HG03095 (cell line): ENCODE measurements around the gene PHF24.
"Not testable (repeated sequence)": the region's sequence is repeated elsewhere in the genome, so short reads cannot be mapped to it uniquely, and the experiment has no call there.

Experiments used
- ATAC-seq: cut with Tn5 transposase; IDR thresholded peaks from one replicate; pipeline ENCODE4 v1.9.1; 2021; ENCODE audit warnings: moderate library complexity; ENCODE audit not compliant: unreplicated experiment

The PHF24 gene

DNA sequence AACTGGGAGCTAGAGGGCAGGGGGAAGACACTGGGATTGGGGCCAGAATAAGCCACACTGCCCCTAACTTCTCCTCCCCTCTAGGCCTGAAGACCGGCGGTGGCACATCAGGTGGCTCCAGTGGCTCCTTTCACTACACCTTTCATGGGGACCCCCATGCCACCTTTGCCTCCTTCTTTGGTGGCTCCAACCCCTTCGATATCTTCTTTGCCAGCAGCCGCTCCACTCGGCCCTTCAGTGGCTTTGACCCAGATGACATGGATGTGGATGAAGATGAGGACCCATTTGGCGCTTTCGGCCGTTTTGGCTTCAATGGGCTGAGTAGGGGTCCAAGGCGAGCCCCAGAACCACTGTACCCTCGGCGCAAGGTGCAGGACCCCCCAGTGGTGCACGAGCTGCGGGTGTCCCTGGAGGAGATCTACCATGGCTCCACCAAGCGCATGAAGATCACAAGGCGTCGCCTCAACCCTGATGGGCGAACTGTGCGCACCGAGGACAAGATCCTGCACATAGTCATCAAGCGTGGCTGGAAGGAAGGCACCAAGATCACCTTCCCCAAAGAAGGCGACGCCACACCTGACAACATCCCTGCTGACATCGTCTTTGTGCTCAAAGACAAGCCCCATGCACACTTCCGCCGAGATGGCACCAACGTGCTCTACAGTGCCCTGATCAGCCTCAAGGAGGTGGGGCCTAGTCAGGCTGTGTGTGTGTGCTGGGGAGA is 38.3 kb downstream of the PHF24 start:
- ATAC-seq, result no peak

DNA sequence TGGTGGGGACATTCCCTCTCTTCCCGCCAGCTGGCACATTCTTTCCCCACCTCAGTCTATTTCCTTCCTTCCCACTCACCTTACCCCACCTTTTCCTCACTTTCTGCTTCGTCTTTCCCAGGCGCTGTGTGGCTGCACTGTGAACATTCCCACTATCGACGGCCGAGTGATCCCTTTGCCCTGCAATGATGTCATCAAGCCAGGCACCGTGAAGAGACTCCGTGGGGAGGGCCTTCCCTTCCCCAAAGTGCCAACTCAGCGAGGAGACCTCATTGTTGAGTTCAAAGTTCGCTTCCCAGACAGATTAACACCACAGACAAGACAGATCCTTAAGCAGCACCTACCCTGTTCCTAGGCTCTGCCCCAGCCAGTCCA is 38.8 kb downstream of the PHF24 start:
- no peak for ATAC-seq

DNA sequence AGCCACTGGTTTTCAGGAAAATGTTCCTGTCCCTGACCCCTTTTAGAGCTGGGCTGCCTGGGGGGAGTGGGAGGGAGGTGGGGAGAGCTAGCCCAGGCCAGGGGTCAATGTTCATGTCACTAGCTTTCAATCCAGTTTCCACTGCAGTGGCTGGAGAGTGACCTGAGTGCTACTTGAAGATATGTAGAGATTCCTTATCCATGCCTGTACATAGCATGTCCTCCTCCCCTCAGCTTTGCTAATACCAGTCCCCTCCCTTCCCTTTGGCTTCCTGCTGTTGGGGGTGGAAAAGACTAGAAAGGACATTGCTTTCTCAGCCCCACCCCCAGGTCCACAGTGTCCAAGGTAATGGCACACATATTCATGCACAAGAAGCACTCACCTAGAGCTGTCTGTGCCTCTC is 39.3 kb downstream of the PHF24 start:
- ATAC-seq, result no peak

DNA sequence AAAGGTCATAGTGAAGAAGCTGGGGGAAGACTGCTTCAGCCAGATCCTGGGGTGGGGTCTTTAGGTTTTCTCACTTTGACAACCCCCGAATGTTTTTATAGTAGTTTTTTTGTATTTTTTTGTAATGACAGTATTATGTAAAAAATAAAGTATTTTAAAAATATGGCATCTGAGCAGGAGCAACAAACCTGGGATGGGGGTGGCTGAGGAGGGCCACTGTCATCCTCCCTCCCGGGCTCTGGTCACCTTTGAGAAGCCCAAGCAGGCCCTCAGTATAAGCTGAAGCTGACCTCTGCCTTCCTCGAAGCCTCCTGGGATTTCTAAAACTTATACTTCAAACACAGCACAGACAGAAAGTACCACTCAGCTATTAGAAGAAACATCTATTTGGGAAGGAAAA is 40.2 kb downstream of the PHF24 start:
- no peak for ATAC-seq

DNA sequence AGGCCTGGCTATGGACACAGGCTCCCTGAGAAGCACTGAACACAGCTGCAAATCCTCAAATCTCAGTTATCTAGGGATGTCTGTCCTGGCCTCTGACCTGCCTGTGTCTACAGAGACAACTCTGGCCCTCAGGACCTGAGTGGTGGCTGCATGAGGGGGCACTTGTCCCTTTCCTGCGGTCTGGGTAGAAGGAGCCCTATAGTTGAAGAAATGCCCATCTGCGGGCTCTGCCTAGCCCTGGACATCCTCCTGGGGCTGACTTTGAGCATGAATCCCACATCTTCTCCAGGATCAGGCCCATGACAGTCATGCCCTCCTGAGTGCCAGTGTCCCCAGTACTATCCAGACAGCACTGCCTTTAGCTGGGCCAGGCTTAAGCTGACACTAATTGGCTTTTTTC is 41.5 kb downstream of the PHF24 start:
- no peak for ATAC-seq

DNA sequence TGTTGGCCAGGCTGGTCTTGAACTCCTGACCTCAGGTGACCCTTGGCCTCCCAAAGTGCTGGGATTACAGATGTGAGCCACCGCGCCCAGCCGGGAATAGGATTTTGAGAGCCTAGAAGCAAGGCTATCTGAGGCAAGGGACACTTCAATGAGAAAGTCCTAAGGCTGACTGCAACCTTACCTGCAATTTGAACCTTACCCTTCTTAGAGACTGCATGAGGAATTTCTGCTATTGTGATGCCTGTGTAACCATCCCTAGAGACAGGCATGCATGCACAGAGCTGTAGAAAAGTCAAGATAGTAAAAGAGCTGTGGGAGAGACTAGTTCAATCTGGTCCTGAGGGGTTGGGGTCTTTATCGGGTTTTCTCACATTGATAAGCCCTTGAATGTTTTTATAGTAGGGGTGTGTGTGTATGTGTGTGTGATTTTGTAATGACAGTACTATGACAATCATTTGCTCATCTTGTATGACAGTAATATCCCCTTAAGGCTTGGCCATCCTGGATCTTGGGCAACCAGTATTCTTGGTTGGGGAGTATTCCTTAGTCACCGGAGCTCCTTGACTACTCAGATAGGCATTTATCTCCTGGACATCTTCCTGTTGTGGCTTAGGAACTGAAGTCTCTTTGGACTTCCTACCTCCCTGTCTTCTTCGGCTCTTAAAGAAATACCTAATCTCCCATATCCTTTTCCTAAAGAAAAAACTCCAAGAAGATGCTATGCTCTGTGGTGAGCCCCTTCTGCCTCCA is 42.6 kb downstream of the PHF24 start:
- no peak for ATAC-seq

DNA sequence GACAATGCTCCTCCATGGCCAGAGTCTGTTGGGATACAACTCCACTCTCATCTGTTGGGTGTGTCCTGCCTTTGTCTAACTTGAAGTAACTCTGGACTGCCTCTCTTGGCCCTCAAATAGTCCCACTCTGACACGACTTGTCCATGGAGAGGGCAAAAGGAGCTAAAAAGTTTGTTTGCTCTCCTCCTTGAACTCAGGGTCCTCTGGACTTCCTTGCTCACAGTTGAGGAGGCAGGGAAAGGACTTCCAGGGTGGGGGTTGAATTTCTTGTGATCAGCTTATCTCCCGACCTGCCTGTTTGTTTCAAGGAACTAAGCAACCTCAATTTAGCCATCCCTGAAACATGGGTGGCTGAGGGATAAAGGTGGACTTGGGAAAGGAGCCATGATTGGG is 43.2 kb downstream of the PHF24 start:
- no peak for ATAC-seq

DNA sequence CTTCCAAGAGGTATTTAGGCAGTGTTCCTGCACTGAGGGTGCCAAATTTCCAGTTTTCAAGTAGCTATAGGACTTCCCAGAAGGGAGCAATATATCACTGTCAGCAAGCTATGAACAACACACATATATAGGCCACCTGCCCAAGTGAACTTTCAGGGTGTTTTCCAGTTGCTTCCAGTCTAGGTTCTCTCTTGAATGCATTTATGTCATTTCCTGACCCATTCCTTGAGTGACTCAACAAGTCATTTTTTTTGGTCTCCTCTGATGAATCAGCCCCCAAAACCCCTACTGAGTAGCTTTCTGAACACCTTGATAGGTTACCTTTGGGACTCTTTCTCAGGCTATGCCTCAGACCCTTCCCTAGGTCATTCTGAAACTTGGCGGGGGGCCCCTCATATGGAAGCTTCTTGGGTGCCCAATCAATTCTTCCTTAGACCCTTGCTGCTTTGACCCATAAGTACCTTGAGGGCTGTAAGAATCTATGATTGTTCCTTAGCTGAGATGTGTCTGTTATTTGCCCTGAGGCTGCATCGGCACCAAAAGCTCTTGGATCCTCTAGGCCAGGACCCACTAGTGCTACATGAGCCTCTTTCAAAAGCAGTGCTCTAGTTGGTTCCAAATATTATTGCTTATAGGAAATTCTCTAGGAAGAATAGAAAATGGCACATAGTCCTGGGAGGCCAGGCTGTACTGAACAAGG is 43.9 kb downstream of the PHF24 start:
- peak; percentile 61 for ATAC-seq

DNA sequence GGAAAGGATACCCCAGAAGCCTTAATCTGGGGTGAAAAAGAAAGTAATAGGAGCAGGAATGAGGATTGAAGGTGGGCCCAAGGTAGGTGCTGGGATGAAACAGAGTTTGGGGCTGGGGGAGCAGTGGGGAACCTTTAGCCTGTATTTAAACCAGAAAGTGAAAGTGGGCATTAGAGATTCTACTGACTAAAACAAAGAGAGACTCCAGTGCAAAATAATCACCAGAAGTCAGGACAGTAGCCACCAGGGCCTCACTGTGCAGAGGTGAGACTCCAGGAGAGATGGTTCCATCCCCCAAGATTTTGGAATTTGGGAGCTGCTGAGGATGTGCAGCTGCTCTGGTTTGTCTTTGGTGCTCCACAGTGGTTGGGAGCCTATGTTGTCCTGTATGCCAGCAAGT is 44.5 kb downstream of the PHF24 start:
- no peak for ATAC-seq

DNA sequence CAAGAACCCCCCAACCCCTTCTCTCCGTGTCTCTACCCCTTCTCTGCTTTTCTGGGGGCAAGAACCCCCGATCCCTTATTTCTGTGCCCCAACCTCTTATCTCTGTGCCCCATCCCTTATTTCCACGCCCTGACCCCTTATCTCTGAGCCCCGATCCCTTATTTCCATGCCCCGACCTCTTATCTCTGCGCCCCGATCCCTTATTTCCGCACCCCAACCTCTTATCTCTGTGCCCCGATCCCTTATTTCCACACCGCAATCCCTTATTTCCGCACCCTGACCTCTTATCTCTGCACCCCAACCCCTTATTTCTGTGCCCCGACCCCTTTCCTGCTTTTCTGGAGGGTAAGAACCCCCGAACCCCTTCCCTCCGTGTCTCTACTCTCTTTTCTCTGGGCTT is 46.2 kb downstream of the PHF24 start:
- not testable (repeated sequence) for ATAC-seq

DNA sequence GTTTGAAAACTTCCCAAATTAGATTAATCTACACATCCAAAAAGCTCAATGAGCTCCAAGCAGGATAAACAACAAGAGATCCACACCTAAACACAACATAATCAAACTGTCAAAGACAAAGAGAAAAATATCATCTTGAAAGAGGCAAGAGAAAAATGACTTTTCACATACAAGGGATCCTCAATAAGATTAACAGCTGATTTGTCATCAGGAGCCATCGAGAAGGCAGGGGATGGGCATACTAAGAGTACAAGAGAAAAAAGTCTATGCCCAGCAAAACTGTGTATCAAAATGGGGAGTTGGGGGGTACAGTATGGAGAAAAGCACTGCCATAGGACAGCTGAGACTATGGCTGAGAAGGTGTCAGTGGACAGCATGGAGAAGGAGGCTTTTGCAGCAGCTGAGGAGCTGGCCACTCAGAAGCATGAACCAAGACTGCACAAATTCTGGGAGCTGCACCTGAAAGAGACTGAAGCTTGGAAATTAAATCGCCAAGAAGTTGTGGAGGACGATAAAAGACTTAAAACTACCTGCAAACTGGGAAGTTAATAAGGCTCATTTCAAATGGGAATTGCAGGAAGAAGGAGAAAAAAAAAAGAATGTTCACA is 52.4 kb downstream of the PHF24 start:
- no peak for ATAC-seq

DNA sequence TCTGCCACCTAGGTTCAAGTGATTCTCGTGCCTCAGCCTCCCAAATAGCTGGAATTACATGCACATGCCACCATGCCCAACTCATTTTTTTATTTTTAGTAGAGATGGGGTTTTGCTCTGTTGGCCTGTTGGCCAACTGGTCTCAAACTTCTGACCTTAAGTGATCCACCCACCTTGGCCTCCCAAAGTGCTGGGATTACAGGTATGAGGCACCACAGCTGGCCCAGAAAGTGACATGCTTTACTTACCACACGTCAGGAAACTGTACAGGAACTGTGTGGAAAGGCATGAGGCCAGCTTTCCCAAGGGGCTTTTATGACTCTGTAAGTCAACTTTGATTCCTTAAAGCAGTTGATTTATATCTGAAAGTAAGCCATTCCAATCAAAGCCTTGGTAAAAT is 56.4 kb downstream of the PHF24 start:
- ATAC-seq, result no peak

DNA sequence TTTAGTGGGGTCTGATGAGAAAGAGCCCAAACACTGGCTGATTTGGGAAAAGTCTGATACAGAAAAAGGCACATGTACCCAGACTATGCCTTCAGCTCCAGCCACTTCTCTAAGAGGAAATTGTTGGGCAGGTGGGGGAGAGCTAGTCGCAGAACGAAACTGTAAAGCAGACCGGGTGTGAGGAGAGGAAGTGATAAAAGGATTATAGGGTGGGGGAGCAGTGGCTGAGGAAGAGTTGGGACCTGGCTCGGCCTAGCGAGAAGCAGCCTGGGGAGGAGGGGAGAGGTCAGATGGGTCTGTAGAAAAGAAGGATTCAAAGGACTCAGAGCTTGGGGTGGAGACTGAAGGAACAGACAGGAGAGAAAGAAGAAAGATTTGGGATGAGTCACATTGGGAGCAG is 65.4 kb downstream of the PHF24 start:
- not testable (repeated sequence) for ATAC-seq

DNA sequence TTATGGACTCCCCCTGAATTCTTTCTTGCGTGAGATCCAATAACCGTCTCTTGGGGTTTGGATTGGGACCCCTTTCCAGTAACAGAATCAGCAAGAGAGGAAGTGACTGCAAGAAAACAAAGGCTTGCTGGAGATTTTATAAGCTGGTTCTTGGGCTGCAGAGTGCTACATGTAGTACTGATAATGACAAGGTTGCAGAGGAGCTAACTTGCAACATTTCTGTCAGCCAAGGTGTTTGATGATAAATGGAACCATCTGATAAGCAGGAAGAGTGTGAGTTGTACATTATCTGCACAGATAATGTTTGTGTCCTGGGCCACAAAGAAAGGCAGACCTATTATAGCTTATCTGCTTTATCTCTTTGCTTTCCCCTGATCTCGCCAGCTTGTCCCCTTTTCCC is 68.6 kb downstream of the PHF24 start:
- ATAC-seq, result no peak

DNA sequence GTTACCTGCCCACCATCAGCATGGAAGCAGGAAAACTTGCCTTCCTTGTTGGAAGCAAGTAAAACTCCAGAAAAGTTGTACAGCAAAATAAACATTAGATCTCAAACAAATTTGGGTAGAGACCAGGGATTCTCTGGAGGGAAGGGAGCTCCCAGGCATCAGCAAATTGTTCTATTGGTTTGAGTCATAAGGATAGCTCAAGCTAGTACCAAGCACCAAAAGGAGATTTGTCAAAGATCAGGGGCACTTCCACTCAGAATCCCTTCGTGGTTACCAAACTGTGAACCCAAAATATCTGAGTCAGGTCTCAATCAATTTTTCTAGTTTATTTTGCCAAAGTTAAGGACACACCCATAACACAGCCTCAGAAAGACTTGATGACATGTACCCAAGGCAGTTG is 69.3 kb downstream of the PHF24 start:
- no peak for ATAC-seq

DNA sequence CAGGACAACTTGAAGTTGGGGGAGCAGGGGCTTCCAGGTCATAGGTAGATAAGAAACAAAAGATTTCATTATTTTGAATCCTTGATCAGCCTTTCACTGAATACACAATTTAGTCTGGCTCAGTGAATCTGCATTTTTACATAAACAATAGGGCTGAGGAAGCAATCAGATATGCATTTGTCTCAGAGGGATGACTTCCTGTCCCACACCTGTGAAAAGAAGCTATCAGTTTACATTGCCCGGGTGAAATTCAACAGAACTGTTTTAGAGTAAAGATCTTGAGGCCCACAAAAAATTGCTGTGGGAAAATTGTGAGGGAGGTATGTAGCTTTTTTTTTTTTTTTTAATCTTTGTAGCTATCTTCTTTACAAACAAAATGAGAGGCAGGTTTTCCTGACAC is 69.8 kb downstream of the PHF24 start:
- no peak for ATAC-seq

DNA sequence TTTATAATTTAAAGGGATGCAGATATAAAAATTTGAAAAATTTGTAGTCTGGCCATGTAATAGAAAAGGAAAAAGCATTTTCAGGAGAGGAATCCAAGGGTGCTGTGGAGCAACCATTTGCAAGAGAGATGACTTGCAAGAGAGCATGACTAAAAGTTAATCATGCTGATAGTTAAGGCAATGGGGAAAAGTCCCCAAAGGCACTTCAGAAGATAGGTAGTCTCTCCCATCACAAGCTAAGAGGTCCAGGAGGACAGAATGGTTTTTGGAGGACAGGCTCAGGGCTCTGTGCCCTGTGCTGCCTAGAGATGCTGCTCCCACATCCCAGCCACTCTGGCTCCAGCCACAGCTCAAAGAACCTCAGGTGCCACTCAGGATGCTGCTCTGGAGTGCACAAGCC is 70.3 kb downstream of the PHF24 start:
- no peak for ATAC-seq

DNA sequence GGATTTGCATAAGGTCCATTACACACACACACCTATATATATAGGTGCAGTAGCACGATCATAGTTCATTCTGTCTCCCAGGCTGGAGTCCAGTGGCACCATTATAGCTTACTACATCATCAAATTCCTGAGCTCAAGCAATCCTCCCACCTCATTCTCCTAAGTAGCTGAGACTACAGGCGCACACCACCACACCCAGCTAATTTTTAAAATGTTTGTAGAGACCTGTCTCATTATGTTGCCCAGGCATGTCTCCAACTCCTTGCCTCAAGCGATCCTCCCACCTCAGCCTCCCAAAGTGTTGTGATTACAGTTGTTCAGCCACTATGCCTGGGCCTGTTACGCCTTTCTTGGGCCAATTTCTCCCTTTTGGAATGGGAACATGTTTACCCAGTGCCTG is 71.2 kb downstream of the PHF24 start:
- ATAC-seq, result no peak

DNA sequence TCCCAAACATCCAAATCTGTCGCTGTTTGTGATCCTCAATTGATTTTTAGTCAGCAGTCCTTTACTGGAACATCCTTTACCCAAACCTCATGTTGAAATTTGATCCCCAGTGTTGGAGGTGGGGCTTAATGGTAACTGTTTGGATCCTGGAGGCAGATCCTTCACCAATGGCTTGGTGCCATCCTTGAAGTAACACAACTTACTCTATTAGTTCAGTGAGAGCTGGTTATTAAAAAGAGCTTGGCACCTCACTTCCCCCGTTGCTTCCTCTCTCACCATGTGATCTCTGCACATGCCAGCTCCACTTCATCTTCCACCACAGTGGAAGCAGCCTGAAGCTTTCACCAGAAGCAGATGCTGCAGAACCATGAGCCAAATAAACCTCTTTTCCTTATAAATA is 71.8 kb downstream of the PHF24 start:
- ATAC-seq, result no peak
